Mesenchymal stem cell (in vitro differentiated cells and primary cell): ENCODE results near the gene TBC1D22A.

Experiments used
- DNase-seq: peaks from one replicate; pipeline ENCODE4 v3.0.0-alpha.2; 2013
- H2AFZ ChIP-seq: one replicate; pipeline ENCODE4 v1.6.1; 2013; ENCODE audit warnings: low read depth, mild to moderate bottlenecking, control low read depth, inconsistent platforms, low read length, moderate library complexity
- H2AK5ac ChIP-seq: 2 replicates; pipeline ENCODE4 v1.6.1; 2013; ENCODE audit warnings: low read length, moderate library complexity, mild to moderate bottlenecking, inconsistent platforms; ENCODE audit not compliant: severe bottlenecking
- H2BK120ac ChIP-seq: one replicate; pipeline ENCODE4 v1.6.1; 2013; ENCODE audit warnings: low read depth, mild to moderate bottlenecking, inconsistent platforms, low read length, moderate library complexity
- H2BK12ac ChIP-seq, 2 experiments: one replicate each; pipeline ENCODE4 v1.6.1; 2013; ENCODE audit warnings: inconsistent platforms in 2 of 2, low read length in 2 of 2, mild to moderate bottlenecking in 2 of 2, moderate library complexity in 2 of 2, control low read depth in 1 of 2
- H2BK15ac ChIP-seq: one replicate; pipeline ENCODE4 v1.6.1; 2013; ENCODE audit warnings: mild to moderate bottlenecking, low read depth, inconsistent platforms; ENCODE audit not compliant: poor library complexity, severe bottlenecking
- H2BK5ac ChIP-seq: 2 replicates; pipeline ENCODE4 v1.6.1; 2013; ENCODE audit warnings: low read depth, mild to moderate bottlenecking, low read length, control low read depth, inconsistent platforms; ENCODE audit not compliant: poor library complexity, severe bottlenecking
- H3K14ac ChIP-seq, 2 experiments: one replicate each; pipeline ENCODE4 v1.6.1; 2013; ENCODE audit warnings: inconsistent platforms in 2 of 2, low read length in 2 of 2, control low read depth in 1 of 2, mild to moderate bottlenecking in 1 of 2, moderate library complexity in 1 of 2
- H3K18ac ChIP-seq, 2 experiments: one replicate each; pipeline ENCODE4 v1.6.1; 2013; ENCODE audit warnings: inconsistent platforms in 2 of 2, low read length in 2 of 2, control low read depth in 1 of 2, low read depth in 1 of 2, mild to moderate bottlenecking in 1 of 2
- H3K23ac ChIP-seq, 2 experiments: one replicate each; pipeline ENCODE4 v1.6.1; 2013; ENCODE audit warnings: inconsistent platforms in 2 of 2, low read length in 2 of 2, mild to moderate bottlenecking in 2 of 2, moderate library complexity in 2 of 2, control low read depth in 1 of 2
- H3K27ac ChIP-seq: 2 replicates; pipeline ENCODE4 v1.5.1; 2013; ENCODE audit warnings: mild to moderate bottlenecking, moderate library complexity, low read length, control low read depth, inconsistent platforms; ENCODE audit not compliant: poor library complexity, severe bottlenecking
- H3K27me3 ChIP-seq, 2 experiments: 2 replicates each; pipeline versions ENCODE4 v1.6.1 to v1.7.0; 2013; ENCODE audit warnings: low read length in 2 of 2, mild to moderate bottlenecking in 2 of 2, moderate library complexity in 2 of 2, control low read depth in 1 of 2, inconsistent platforms in 1 of 2; ENCODE audit not compliant: control insufficient read depth in 1 of 2, insufficient read depth in 1 of 2
- H3K36me3 ChIP-seq, 2 experiments: 2 replicates each; pipeline versions ENCODE4 v1.6.1 to v1.7.0; 2013; ENCODE audit warnings: low read length in 2 of 2, control low read depth in 1 of 2, inconsistent platforms in 1 of 2, low read depth in 1 of 2, mild to moderate bottlenecking in 1 of 2; ENCODE audit not compliant: insufficient read depth in 2 of 2, control insufficient read depth in 1 of 2
- H3K4ac ChIP-seq, 2 experiments: one replicate each; pipeline ENCODE4 v1.6.1; 2013; ENCODE audit warnings: inconsistent platforms in 2 of 2, low read length in 2 of 2, mild to moderate bottlenecking in 2 of 2, moderate library complexity in 2 of 2, control low read depth in 1 of 2, low read depth in 1 of 2
- H3K4me1 ChIP-seq: 2 replicates; pipeline ENCODE4 v1.6.1; 2013; ENCODE audit warnings: low read depth, low read length, control low read depth; ENCODE audit not compliant: control insufficient read depth, insufficient read depth
- H3K4me2 ChIP-seq: 2 replicates; pipeline ENCODE4 v1.6.1; 2013; ENCODE audit warnings: low read length, mild to moderate bottlenecking, inconsistent platforms; ENCODE audit not compliant: poor library complexity, severe bottlenecking
- H3K4me3 ChIP-seq, 2 experiments: 2 replicates each; pipeline versions ENCODE4 v1.5.1 to v1.7.0; 2013; ENCODE audit warnings: low read length in 2 of 2, mild to moderate bottlenecking in 2 of 2, control low read depth in 1 of 2, low read depth in 1 of 2; ENCODE audit not compliant: insufficient read depth in 1 of 2
- H3K79me1 ChIP-seq: replicated peaks from 2 replicates; pipeline ENCODE4 v1.6.1; 2013; ENCODE audit warnings: mild to moderate bottlenecking, control low read depth, low read length, inconsistent platforms; ENCODE audit not compliant: poor library complexity, severe bottlenecking
- H3K9ac ChIP-seq: 2 replicates; pipeline ENCODE4 v1.7.0; 2013; ENCODE audit warnings: mild to moderate bottlenecking, low read length, moderate library complexity
- H3K9me3 ChIP-seq: 2 replicates; pipeline ENCODE4 v1.7.0; 2013; ENCODE audit warnings: mild to moderate bottlenecking, low read length; ENCODE audit not compliant: control insufficient read depth
- H4K8ac ChIP-seq: one replicate; pipeline ENCODE4 v1.6.1; 2013; ENCODE audit warnings: inconsistent platforms, mild to moderate bottlenecking, low read length, moderate library complexity
- H4K91ac ChIP-seq: one replicate; pipeline ENCODE4 v1.6.1; 2013; ENCODE audit warnings: mild to moderate bottlenecking, low read length, inconsistent platforms
- WGBS: methylation state at CpG from one replicate; pipeline ENCODE4 v1.1.7; 2013; ENCODE audit warnings: mixed read lengths; 5-methylcytosine and 5-hydroxymethylcytosine counted together

TBC1D22A gene

GRCh38 chr22:46968848-46969247 is 206.4 kb downstream of the TBC1D22A start:
- whole genome bisulfite sequencing, result over 99% methylated on average over 5 of the region's 6 CpGs
- H3K27ac ChIP-seq, result no peak overlapping the region
- H3K27me3 ChIP-seq, result no peaks in the 10 kb centered on the region
- H3K4me2 ChIP-seq, result no peak overlapping the region
- no peak overlapping the region for H2BK120ac ChIP-seq
- H2BK12ac ChIP-seq, result no peak overlapping the region
- H2AK5ac ChIP-seq, result peak overlapping the region; percentile 22
- H3K36me3 ChIP-seq, result peaks cover 0 to 13% of the 10 kb centered on the region in 2 experiments
- peaks cover 34% of the 10 kb centered on the region for H3K4me1 ChIP-seq
- no peak overlapping the region for H2BK5ac ChIP-seq
- H3K9ac ChIP-seq, result no peak overlapping the region
- no peak overlapping the region for H2BK15ac ChIP-seq
- H3K9me3 ChIP-seq, result no peaks in the 10 kb centered on the region
- H4K91ac ChIP-seq, result no peak overlapping the region
- H3K23ac ChIP-seq, result no peak overlapping the region
- H4K8ac ChIP-seq, result no peak overlapping the region
- H3K79me1 ChIP-seq, result peaks cover 64% of the 10 kb centered on the region
- no peak for DNase-seq
- H3K18ac ChIP-seq, result no peak overlapping the region
- H3K14ac ChIP-seq, result no peak overlapping the region
- no peak overlapping the region for H3K4me3 ChIP-seq
- no peak overlapping the region for H3K4ac ChIP-seq
- H2AFZ ChIP-seq, result no peak overlapping the region

DNA sequence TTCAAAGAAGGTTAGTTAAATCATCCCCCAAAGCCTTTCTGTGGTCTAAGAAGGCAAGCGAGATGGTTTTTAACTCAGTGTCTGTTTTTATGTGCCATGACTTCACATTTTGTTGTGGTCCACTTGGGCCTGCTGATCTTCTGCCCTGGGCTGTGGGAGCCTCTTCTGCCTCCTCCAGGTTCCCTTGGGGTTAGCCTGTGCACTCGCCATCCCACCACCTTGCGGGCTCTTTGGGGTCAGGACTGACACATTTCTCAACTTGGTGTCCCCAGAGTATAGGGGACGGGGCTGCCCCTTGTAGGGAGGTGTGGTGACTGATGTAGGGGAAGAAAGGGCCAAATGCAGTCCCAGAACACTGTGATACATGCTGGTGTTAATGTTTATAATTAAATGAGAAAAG is 207.0 kb downstream of the TBC1D22A start:
- Histone ChIP-seq H2BK12ac (no peak overlapping the region), H3K18ac (no peak overlapping the region), H3K27me3 (no peaks in the 10 kb centered on the region), H2AFZ (no peak overlapping the region), H2BK15ac (no peak overlapping the region), H2AK5ac (no peak overlapping the region), H4K91ac (no peak overlapping the region), H3K4me2 (no peak overlapping the region), H3K4ac (no peak overlapping the region), H3K27ac (no peak overlapping the region), H3K14ac (no peak overlapping the region), H4K8ac (no peak overlapping the region), H3K4me3 (no peak overlapping the region), H3K9me3 (no peaks in the 10 kb centered on the region), H3K79me1 (peaks cover 64% of the 10 kb centered on the region), H3K9ac (no peak overlapping the region), H2BK120ac (no peak overlapping the region), H3K36me3 (peaks cover 3 to 19% of the 10 kb centered on the region in 2 experiments), H3K4me1 (peaks cover 38% of the 10 kb centered on the region), H3K23ac (no peak overlapping the region), H2BK5ac (no peak overlapping the region)
- DNase-seq, result no peak
- WGBS, result 91% methylated on average over 4 of the region's 4 CpGs

- H4K91ac ChIP-seq, result no peak overlapping the region
- no peak overlapping the region for H2BK120ac ChIP-seq
- H2AK5ac ChIP-seq, result no peak overlapping the region
- peaks cover 64% of the 10 kb centered on the region for H3K79me1 ChIP-seq
- H4K8ac ChIP-seq, result no peak overlapping the region
- H3K4me1 ChIP-seq, result peaks cover 35% of the 10 kb centered on the region
- H3K23ac ChIP-seq, result no peak overlapping the region
- H2AFZ ChIP-seq, result no peak overlapping the region
- H3K18ac ChIP-seq, result no peak overlapping the region
- no peak overlapping the region for H3K27ac ChIP-seq
- H2BK5ac ChIP-seq, result no peak overlapping the region
- no peaks in the 10 kb centered on the region for H3K9me3 ChIP-seq
- no peak overlapping the region for H3K4me2 ChIP-seq
- no peak overlapping the region for H3K14ac ChIP-seq
- no peak overlapping the region for H2BK12ac ChIP-seq
- no peak overlapping the region for H2BK15ac ChIP-seq
- H3K4ac ChIP-seq, result no peak overlapping the region
- no peak overlapping the region for H3K9ac ChIP-seq
- peaks cover 8 to 23% of the 10 kb centered on the region in 2 experiments for H3K36me3 ChIP-seq
- no peak for DNase-seq
- H3K27me3 ChIP-seq, result no peaks in the 10 kb centered on the region
- 86% methylated on average over 6 of the region's 6 CpGs for WGBS
- no peak overlapping the region for H3K4me3 ChIP-seq
Measured at GRCh38 chr22:46969961-46970360, 207.5 kb downstream of the TBC1D22A start.

DNA sequence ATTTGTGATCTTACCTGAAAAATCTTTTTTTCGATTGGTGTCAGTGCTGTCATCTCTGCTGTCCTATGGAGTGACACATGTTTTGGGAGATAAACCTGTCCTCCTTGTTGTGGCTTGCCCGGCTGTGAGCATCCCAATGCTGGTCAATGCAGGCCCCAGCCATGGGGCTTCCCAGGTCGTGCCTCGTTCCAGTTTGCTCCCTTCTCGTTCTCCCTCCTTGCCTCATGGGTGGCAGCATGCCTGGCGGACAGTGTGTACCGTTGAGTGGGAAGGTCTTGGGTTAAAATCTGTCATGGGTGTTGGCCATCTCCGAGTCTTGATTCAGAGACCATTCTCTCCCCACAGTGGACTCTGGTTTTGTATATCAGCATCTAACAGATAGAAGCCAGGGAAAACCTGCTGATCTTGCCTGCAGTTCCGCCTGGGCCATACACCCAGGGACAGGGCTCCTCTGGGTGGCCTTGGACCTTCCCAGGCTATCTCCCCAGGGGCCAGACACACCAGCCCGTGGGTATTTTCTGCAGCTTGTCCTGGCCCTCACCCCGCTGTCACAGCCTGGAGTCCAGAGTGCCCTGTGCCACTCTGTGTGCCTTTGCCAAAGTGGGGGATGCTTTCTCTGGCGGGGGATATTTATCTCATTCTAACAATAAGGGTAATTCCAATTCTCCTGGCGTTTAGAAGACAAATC is 208.1 kb downstream of the TBC1D22A start:
- no peak overlapping the region for H2BK15ac ChIP-seq
- H3K14ac ChIP-seq, result no peak overlapping the region
- H3K4me1 ChIP-seq, result peaks cover 35% of the 10 kb centered on the region
- no peak overlapping the region for H2AFZ ChIP-seq
- H2BK12ac ChIP-seq, result no peak overlapping the region
- H3K23ac ChIP-seq, result no peak overlapping the region
- peak overlapping the region; percentile 35 for H4K8ac ChIP-seq
- no peak overlapping the region for H2BK120ac ChIP-seq
- no peak overlapping the region for H2AK5ac ChIP-seq
- H3K9ac ChIP-seq, result no peak overlapping the region
- peak overlapping the region in 1 of 2 experiments; percentile 33 for H3K4ac ChIP-seq
- H3K9me3 ChIP-seq, result no peaks in the 10 kb centered on the region
- H3K36me3 ChIP-seq, result peaks cover 9 to 29% of the 10 kb centered on the region in 2 experiments
- no peaks in the 10 kb centered on the region for H3K27me3 ChIP-seq
- 90% methylated on average over 12 of the region's 13 CpGs for whole genome bisulfite sequencing
- H3K4me3 ChIP-seq, result no peak overlapping the region
- no peak overlapping the region for H3K4me2 ChIP-seq
- peak overlapping the region; percentile 15 for H3K27ac ChIP-seq
- H4K91ac ChIP-seq, result no peak overlapping the region
- H2BK5ac ChIP-seq, result no peak overlapping the region
- no peak overlapping the region for H3K18ac ChIP-seq
- DNase-seq, result no peak
- peaks cover 64% of the 10 kb centered on the region for H3K79me1 ChIP-seq
